NB4 (cell line): ENCODE data around the gene SYTL5.

ENCODE experiments used
- DNase-seq: peaks from one replicate; pipeline ENCODE4 v3.0.0; 2010; ENCODE audit warnings: low read depth
- H3K4me3 ChIP-seq: one replicate; pipeline ENCODE4 v1.5.1; 2011; ENCODE audit warnings: mild to moderate bottlenecking, low read depth, low read length, moderate library complexity
- MYC ChIP-seq: IDR thresholded peaks from 2 replicates; pipeline ENCODE4 v1.6.1; 2011; ENCODE audit warnings: low read depth, low read length
- POLR2A ChIP-seq: IDR thresholded peaks from 2 replicates; pipeline ENCODE4 v1.6.1; 2011; ENCODE audit warnings: mild to moderate bottlenecking; ENCODE audit not compliant: insufficient read length; ENCODE audit errors: extremely low read depth
- TF ChIP-seq, protein P1 (sequence below): IDR thresholded peaks from 2 replicates; pipeline ENCODE4 v1.6.1; 2011; ENCODE audit warnings: low read depth, low read length
- TF ChIP-seq, protein P2 (sequence below): IDR thresholded peaks from one replicate; pipeline ENCODE4 v1.5.1; 2012; ENCODE audit warnings: low read depth, low read length

The SYTL5 gene

DNA sequence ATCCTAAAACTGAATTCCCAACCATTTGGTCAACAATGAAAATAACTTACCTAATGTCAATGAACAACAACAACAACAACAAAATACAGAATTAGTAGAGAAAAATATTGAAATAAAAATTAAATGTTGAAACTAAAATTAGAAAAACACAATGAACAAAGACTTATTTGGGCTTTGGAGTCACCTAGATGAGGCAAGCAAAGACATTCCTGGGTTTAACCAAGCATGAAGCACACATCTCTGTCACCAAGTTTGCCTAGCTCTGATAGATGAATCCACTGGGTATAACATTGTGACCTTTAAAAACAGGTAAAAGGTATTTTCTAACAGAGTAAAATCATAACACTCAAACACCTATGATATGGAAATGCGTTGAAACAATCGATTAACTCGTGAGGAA is 13.2 kb upstream of the SYTL5 start:
- TF ChIP-seq POLR2A (no peak), MYC (no peak)
- TF ChIP-seq, protein P1, sequence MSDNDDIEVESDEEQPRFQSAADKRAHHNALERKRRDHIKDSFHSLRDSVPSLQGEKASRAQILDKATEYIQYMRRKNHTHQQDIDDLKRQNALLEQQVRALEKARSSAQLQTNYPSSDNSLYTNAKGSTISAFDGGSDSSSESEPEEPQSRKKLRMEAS: no peak
- TF ChIP-seq, protein P2, sequence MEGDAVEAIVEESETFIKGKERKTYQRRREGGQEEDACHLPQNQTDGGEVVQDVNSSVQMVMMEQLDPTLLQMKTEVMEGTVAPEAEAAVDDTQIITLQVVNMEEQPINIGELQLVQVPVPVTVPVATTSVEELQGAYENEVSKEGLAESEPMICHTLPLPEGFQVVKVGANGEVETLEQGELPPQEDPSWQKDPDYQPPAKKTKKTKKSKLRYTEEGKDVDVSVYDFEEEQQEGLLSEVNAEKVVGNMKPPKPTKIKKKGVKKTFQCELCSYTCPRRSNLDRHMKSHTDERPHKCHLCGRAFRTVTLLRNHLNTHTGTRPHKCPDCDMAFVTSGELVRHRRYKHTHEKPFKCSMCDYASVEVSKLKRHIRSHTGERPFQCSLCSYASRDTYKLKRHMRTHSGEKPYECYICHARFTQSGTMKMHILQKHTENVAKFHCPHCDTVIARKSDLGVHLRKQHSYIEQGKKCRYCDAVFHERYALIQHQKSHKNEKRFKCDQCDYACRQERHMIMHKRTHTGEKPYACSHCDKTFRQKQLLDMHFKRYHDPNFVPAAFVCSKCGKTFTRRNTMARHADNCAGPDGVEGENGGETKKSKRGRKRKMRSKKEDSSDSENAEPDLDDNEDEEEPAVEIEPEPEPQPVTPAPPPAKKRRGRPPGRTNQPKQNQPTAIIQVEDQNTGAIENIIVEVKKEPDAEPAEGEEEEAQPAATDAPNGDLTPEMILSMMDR: no peak
- no peak for DNase-seq
- no peak overlapping the region for H3K4me3 ChIP-seq

DNA sequence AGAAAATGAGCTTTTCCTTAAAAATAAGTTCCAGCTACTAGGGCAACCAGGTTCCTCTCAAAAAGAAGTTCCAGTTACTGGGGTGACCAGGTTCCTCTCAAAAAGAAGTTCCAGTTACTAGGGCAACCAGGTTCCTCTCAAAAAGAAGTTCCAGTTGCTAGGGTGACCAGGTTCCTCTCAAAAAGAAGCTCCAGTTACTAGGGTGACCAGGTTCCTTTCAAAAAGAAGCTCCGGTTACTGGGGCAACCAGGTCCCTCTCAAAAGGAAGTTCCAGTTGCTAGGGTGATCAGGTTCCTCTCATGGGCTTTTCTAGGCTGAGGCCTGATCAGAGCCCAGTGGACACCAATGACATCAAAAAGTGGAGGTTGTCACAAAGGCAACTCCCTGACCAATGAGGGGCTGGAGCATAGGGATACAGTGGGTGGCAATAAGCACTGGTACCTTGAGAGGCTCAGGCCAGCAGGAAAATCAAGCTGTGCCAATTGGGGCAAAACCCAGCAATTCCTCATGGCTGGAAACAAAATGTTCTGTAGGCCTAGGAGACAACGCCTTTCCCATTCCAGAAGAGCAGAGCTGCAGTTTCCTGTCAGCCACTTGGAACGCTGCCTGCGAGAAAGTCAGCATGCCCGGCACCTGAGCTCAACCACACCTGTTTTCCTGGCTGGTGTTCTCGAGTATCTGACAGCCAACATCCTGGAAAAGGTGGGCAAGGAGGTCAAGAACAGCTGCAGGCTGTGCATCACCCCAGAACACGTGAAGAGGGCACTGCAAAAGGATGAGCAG is 12.3 kb upstream of the SYTL5 start:
- no peak overlapping the region for H3K4me3 ChIP-seq
- DNase-seq: peak; percentile 8
- TF ChIP-seq MYC (no peak), POLR2A (no peak)
- TF ChIP-seq, protein P2: no peak
- TF ChIP-seq, protein P1: no peak

DNA sequence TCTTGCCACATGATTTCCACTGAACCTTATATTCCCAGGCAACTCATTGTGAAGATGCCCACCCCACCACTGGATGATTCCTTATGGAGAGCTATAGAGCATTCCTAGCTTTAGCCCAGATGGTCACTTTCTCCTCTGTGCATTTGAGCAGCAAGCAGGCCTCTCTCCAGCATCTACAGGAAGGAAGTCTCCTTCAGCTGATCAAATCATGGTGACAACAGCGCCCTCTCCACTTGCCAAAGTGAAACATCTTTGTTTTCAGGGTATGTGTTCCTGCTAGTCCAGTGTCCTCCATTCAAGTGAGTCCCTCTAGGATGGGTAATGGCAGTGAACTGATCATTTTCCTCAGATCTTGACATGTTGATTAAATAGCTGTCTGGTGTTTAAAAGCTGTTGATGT is 10.9 kb upstream of the SYTL5 start:
- no peak for TF ChIP-seq MYC
- TF ChIP-seq, protein P2: peak; percentile 6
- peak; percentile 22 for DNase-seq
- no peak overlapping the region for H3K4me3 ChIP-seq

DNA sequence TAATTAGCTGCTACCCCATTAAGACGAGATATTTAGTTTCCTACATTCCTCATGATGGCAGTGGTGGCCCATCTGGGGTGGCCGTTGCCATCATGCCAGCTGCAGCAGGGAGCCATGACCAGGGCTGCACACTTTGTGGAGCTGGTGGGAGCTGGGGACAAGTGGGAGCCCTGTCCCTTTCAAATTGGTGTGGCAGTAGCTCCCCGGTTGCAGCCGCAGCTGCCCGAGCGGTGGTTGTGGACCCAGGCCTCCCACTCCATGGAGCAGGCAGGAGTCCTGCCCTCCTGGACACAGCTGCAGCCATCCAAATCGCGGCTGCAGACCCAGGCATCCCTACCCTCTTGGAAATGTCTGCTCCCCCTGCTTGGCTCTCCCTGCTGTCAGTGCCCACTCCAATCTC is 9.3 kb upstream of the SYTL5 start:
- peak; percentile 2 for DNase-seq
- no peak for TF ChIP-seq POLR2A
- TF ChIP-seq, protein P1: no peak
- TF ChIP-seq, protein P2: no peak
- no peak for TF ChIP-seq MYC
- no peak overlapping the region for H3K4me3 ChIP-seq

DNA sequence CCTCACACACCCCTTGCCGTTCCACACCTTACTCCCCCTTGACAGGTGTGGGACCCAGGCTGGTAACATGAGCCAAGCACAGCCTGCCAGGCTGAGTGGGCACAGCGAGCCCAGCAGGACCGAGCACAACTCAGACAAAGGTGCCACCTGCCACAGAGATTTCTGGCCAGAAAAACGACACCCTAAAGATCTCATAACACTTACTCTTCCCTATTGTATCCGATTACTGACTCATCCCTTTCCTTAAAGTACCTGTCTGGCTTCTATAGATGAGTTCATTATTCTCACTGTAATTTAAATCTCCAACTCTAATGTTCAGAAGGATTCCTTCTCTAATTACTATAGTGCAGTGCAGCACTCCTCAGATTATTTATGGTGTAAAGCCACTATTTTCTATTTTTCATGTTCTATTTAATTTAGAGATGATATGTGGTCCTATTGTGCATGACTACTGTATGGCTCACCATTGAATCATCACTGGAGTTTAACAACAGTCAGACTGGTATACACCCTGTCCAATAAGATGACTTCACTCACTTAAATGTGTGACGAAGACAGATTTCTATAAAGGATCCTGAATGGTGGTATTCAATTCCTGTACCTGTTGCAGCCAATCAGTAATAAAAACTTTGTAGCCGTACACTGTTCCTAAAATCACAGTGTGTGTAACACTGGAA is 7.6 kb upstream of the SYTL5 start:
- TF ChIP-seq, protein P1: no peak
- TF ChIP-seq MYC (no peak), POLR2A (no peak)
- TF ChIP-seq, protein P2: no peak
- no peak overlapping the region for H3K4me3 ChIP-seq
- DNase-seq: no peak
